Fibroblast of the aortic adventitia (primary cell): ENCODE data around the gene RPS21. TPM values are rescaled to one million over a fixed set of nuclear protein-coding genes. Genes with fewer than 3 reads are reported as not detected.
A peak's percentile ranks its signal among the peaks of the same experiment; 100 is the strongest.

ENCODE experiments used
- DNase-seq: peaks from one replicate; pipeline ENCODE4 v3.0.0-alpha.2; 2010; ENCODE audit warnings: low read depth
- H3K4me3 ChIP-seq: 2 replicates; pipeline ENCODE4 v1.5.1; 2011; ENCODE audit warnings: low read depth, mild to moderate bottlenecking, control low read depth, low read length, moderate library complexity
- CTCF ChIP-seq: IDR thresholded peaks from 2 replicates; pipeline ENCODE4 v1.5.1; 2011; ENCODE audit warnings: mild to moderate bottlenecking, low read length, control low read depth, inconsistent platforms; ENCODE audit not compliant: insufficient read depth
- total RNA-seq: library from RNA; depleted of rRNA; stranded (reverse); fragments of >200 nt; gene quantifications from 2 replicates; pipeline ENCODE4 v1.2.3, GENCODE V29; 2012; ENCODE audit warnings: low replicate concordance

The RPS21 gene
- total RNA-seq, 1 donor = 1,887 TPM

- no peak overlapping the region for H3K4me3 ChIP-seq
- DNase-seq = no peak
- no peak for TF ChIP-seq CTCF
Observed at GRCh38 chr20:62409086-62409853, 22.4 kb downstream of the RPS21 start.

DNA sequence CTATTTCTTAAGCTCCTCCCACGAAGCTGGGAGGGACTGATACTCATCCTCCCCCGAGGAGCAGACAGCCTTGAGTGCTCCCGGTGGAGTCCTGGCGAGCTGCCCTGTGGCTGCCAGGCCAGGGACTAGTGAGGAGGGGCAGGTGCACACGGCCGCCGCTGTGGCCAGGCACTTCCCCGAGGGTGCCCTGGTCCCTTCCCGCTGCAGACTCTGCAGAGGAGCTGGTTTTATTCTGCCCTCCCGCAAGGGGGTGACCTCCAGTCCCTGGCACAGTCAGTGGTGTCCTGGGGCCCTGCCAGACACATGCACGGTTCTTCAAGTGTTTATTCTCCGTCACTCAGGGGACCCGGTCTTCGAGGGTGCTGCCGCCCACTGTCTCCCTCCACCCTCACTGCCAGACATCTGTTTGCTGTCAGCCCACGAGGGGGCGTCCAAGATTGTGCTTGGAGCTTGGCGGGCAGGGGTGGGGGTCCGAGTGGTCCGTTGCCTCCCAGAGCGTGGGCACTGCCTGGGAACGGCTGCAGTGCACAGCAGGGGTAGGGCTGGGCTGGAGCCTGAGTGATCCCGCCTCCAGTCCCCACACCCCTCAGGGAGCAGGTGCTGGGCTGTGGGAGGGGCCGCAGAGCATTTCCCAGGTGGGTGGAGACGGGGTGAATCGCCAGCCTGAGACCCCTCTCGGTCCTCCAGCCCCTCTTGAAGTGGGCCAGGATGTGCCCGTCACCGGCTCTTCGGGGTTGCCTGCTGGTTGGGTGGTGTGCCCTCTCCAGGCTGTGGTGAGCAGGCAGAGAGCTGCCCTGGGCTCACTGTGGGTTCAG, 23.2 kb downstream of the RPS21 start:
- no peak for DNase-seq
- TF ChIP-seq CTCF = peak; percentile 42
- no peak overlapping the region for H3K4me3 ChIP-seq

- DNase-seq = no peak
- TF ChIP-seq CTCF = no peak
- H3K4me3 ChIP-seq = no peak overlapping the region
Observed at GRCh38 chr20:62410746-62411478, 24.0 kb downstream of the RPS21 start.

GRCh38 chr20:62411479-62412193, 24.7 kb downstream of the RPS21 start:
- H3K4me3 ChIP-seq = no peak overlapping the region
- no peak for TF ChIP-seq CTCF
- DNase-seq = no peak

DNA sequence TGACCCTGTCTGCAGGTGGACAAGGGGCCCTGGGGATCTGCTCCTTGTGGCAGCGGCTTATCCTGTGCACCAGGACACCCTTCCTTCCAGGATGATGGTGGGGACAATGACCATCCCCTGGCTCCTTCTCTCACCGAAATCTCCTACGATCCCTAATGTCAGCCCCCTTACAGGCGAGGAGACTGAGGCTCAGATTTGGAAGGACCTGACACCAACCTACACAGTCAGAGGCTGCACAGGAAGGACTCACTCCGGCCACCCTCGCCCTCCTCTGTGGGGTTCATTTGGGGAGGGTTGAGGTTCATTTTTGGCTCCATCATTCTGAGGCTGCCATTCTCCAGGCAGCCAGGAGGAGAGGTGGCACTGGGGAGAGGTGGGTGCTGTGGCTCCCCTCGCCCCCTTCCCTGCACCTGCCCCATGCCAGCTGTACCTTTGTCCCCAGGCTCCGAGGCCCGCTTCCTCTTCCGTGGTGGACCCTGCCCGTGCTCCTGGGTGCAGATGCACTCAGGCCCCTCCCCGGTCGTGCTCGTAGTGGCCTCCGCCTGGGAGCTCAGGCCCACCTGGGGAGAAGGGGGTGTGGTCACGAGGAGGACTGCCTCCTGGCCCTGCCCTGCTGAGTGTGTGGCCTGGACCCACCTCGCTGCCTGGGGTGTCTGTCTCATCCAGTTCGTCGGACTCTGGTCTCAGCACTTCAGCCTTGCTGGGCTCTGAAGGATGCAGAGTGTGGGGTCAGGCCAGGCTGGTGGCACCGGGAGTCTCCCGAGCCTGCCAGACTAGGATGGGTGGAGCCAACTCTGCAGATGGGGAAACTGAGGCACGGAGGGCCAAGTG, 25.5 kb downstream of the RPS21 start:
- no peak overlapping the region for H3K4me3 ChIP-seq
- DNase-seq = no peak
- no peak for TF ChIP-seq CTCF
